ENCODE results near the gene FAM240A.

- TF ChIP-seq POLR2A (IDR thresholded peaks at IDR 0.05) (no peak), CTCF (IDR thresholded peaks at IDR 0.05) (no peak)
Measured at GRCh38 chr3:46578973-46579755, 33.2 kb upstream of the FAM240A start.

All from ovary (tissue), 3 donors.